ENCODE data around the gene ARAP3. TPM values are rescaled to one million over a fixed set of nuclear protein-coding genes. Genes with fewer than 3 reads are reported as not detected.

Gene ARAP3
- total and polyA plus RNA-seq, 2 donors (not counting 1 experiment from before 2014, with no cell fraction given) = 0.34 to 3.7 TPM

- peak overlapping the region; percentile 33 to 84 for H3K27ac ChIP-seq (ENCODE audit: low read length in 2 of 2)
- TF ChIP-seq, protein P1, sequence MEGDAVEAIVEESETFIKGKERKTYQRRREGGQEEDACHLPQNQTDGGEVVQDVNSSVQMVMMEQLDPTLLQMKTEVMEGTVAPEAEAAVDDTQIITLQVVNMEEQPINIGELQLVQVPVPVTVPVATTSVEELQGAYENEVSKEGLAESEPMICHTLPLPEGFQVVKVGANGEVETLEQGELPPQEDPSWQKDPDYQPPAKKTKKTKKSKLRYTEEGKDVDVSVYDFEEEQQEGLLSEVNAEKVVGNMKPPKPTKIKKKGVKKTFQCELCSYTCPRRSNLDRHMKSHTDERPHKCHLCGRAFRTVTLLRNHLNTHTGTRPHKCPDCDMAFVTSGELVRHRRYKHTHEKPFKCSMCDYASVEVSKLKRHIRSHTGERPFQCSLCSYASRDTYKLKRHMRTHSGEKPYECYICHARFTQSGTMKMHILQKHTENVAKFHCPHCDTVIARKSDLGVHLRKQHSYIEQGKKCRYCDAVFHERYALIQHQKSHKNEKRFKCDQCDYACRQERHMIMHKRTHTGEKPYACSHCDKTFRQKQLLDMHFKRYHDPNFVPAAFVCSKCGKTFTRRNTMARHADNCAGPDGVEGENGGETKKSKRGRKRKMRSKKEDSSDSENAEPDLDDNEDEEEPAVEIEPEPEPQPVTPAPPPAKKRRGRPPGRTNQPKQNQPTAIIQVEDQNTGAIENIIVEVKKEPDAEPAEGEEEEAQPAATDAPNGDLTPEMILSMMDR (IDR thresholded peaks at IDR 0.05) = no peak
- TF ChIP-seq EZH2 (IDR thresholded peaks at IDR 0.05; ENCODE audit: borderline replicate concordance, insufficient read depth, low read depth, low read length, poor library complexity, severe bottlenecking) = no peak
- H3K4me1 Mint-ChIP-seq = peaks cover 70% of the 10 kb centered on the region
- no peaks in the 10 kb centered on the region for H3K9me3 ChIP-seq (ENCODE audit: control extremely low read depth in 1 of 3, control insufficient read depth in 2 of 3, insufficient read depth in 1 of 3, low read length in 2 of 3)
- peak overlapping the region; percentile 75 for H3K27ac Mint-ChIP-seq
- WGBS (ENCODE audit: insufficient coverage) = no CpG with 5 or more reads among the region's 2 CpGs
- H3K4me3 ChIP-seq (ENCODE audit: control extremely low read depth in 1 of 5, extremely low read depth in 1 of 5, insufficient read depth in 1 of 5, low read depth in 2 of 5, low read length in 4 of 5) = no peak overlapping the region
- CTCF ChIA-PET = interaction anchor here (0.6 to 28.1 kb wide), 10 partner anchors 9 to 277 kb away, joined by 3 to 760 read pairs (median 4); partner anchors contain the start of genes DIAPH1, FCHSD1, HDAC3 and RELL2
- POLR2A ChIA-PET = interaction anchor here (0.6 to 1.3 kb wide), 2 partner anchors 8 to 102 kb away, joined by 3 to 9 read pairs; no protein-coding TSS in a partner anchor
- peaks cover 89% of the 10 kb centered on the region for H3K79me2 ChIP-seq (ENCODE audit: control insufficient read depth, insufficient read depth, low read length)
- peaks cover 47 to 67% of the 10 kb centered on the region in 2 donors for H3K4me1 ChIP-seq (ENCODE audit: control insufficient read depth in 2 of 2, insufficient read depth in 2 of 2, low read length in 2 of 2)
- no peaks in the 10 kb centered on the region for H3K27me3 Mint-ChIP-seq
- intact Hi-C loops (cut with micrococcal nuclease) = no loop called here
- H3K4me3 Mint-ChIP-seq = no peak overlapping the region
- H3K9me3 Mint-ChIP-seq (ENCODE audit: insufficient read depth) = no peaks in the 10 kb centered on the region
- H4K20me1 ChIP-seq (ENCODE audit: control insufficient read depth, insufficient read depth, low read length, poor library complexity, severe bottlenecking) = peaks cover 6% of the 10 kb centered on the region
- H3K27me3 ChIP-seq (replicated peaks in 1 of 4; ENCODE audit: control extremely low read depth in 1 of 4, control insufficient read depth in 3 of 4, insufficient read depth in 4 of 4, low read length in 3 of 4) = no peaks in the 10 kb centered on the region
- H3K9ac ChIP-seq (ENCODE audit: low read length) = no peak overlapping the region
- peaks cover 0 to 2% of the 10 kb centered on the region in 2 experiments for H3K36me3 ChIP-seq (replicated peaks in 1 of 2; ENCODE audit: control extremely low read depth in 1 of 2, control insufficient read depth in 1 of 2, extremely low read depth in 1 of 2, insufficient read depth in 2 of 2, low read length in 1 of 2)
- no peak overlapping the region for H2AFZ ChIP-seq (ENCODE audit: insufficient read depth, low read depth, low read length, poor library complexity, severe bottlenecking)
- no peak for ATAC-seq (ENCODE audit: low read depth)
- no peak for DNase-seq
- peak overlapping the region; percentile 1 for H3K4me2 ChIP-seq (replicated peaks; ENCODE audit: low read depth, low read length, poor library complexity, severe bottlenecking)
These were observed 74.0 kb downstream of the ARAP3 start for GRCh38 chr5:141608046-141608445.

Data from B cell (primary cell).